Liver (tissue), 9 donors: ENCODE data around the gene IFIT3. TPM values are rescaled to one million over a fixed set of nuclear protein-coding genes. Genes with fewer than 3 reads are reported as not detected.
A peak's percentile ranks its signal among the peaks of the same experiment; 100 is the strongest.

Source experiments
- DNase-seq: peaks from one replicate; pipeline ENCODE4 v3.0.0-alpha.2; 2017; ENCODE audit warnings: low spot score
- H3K27ac ChIP-seq, 2 donors: one replicate each; pipeline ENCODE4 v1.7.0; 2013; ENCODE audit warnings: inconsistent platforms in 2 of 2, low read length in 2 of 2, control low read depth in 1 of 2, low read depth in 1 of 2, mild to moderate bottlenecking in 1 of 2
- H3K27me3 ChIP-seq, 4 donors: one replicate each; pipeline versions ENCODE4 v1.6.1 to v1.7.0; 2013; ENCODE audit warnings: low read length in 3 of 4, inconsistent platforms in 1 of 4, mild to moderate bottlenecking in 1 of 4, moderate library complexity in 1 of 4; ENCODE audit not compliant: control insufficient read depth in 4 of 4, insufficient read depth in 4 of 4
- H3K36me3 ChIP-seq, 4 donors: one replicate each; pipeline versions ENCODE4 v1.6.1 to v1.7.0; 2013; ENCODE audit warnings: low read length in 3 of 4, mild to moderate bottlenecking in 3 of 4, low read depth in 1 of 4, moderate library complexity in 1 of 4; ENCODE audit not compliant: control insufficient read depth in 4 of 4, insufficient read depth in 3 of 4
- H3K4me1 ChIP-seq, 4 donors: one replicate each; pipeline versions ENCODE4 v1.6.1 to v1.7.0; 2013; ENCODE audit warnings: low read length in 3 of 4, mild to moderate bottlenecking in 3 of 4, moderate library complexity in 1 of 4; ENCODE audit not compliant: control insufficient read depth in 4 of 4, insufficient read depth in 4 of 4
- H3K4me3 ChIP-seq, 3 donors: one replicate each; pipeline versions ENCODE4 v1.6.1 to v1.7.0; 2013; ENCODE audit warnings: low read length in 3 of 3, control low read depth in 1 of 3, low read depth in 1 of 3, mild to moderate bottlenecking in 1 of 3
- H3K9ac ChIP-seq, 2 donors: one replicate each; pipeline ENCODE4 v1.7.0; 2013; ENCODE audit warnings: low read length in 2 of 2, mild to moderate bottlenecking in 2 of 2, moderate library complexity in 2 of 2, control low read depth in 1 of 2, low read depth in 1 of 2
- H3K9me3 ChIP-seq, 4 donors: one replicate each; pipeline versions ENCODE4 v1.6.1 to v1.7.0; 2013; ENCODE audit warnings: low read length in 3 of 4; ENCODE audit not compliant: control insufficient read depth in 4 of 4
- EGR1 ChIP-seq, 2 donors: IDR thresholded peaks; 2 replicates each; pipeline ENCODE4 v1.6.1; 2016 to 2018; ENCODE audit warnings: antibody characterized with exemption in 2 of 2, low read depth in 2 of 2
- FOXA1 ChIP-seq: IDR thresholded peaks from 2 replicates; pipeline ENCODE4 v1.6.1; 2016; ENCODE audit warnings: antibody characterized with exemption
- FOXA2 ChIP-seq: IDR thresholded peaks from 2 replicates; pipeline ENCODE4 v1.6.1; 2016; ENCODE audit warnings: antibody characterized with exemption
- GABPA ChIP-seq, 2 donors: IDR thresholded peaks in 1 of 2; conservative IDR thresholded peaks in 1 of 2; 2 replicates each; pipeline ENCODE4 v1.6.1; 2016; ENCODE audit warnings: antibody characterized with exemption in 2 of 2, mild to moderate bottlenecking in 1 of 2, moderate library complexity in 1 of 2
- HNF4A ChIP-seq, 2 donors: conservative IDR thresholded peaks; 2 replicates each; pipeline ENCODE4 v1.6.1; 2016; ENCODE audit warnings: antibody characterized with exemption in 2 of 2, mild to moderate bottlenecking in 2 of 2
- HNF4G ChIP-seq: IDR thresholded peaks from 2 replicates; pipeline ENCODE4 v1.6.1; 2016; ENCODE audit warnings: antibody characterized with exemption
- JUND ChIP-seq, 2 donors: IDR thresholded peaks; 2 replicates each; pipeline ENCODE4 v1.6.1; 2016; ENCODE audit warnings: antibody characterized with exemption in 2 of 2
- NR2F2 ChIP-seq: IDR thresholded peaks from 2 replicates; pipeline ENCODE4 v1.6.1; 2016; ENCODE audit warnings: antibody characterized with exemption
- RAD21 ChIP-seq, 2 donors: IDR thresholded peaks; 2 replicates each; pipeline ENCODE4 v1.6.1; 2016; ENCODE audit warnings: antibody characterized with exemption in 2 of 2, mild to moderate bottlenecking in 2 of 2
- RXRA ChIP-seq, 2 donors: IDR thresholded peaks; 2 replicates each; pipeline ENCODE4 v1.6.1; 2017 to 2018; ENCODE audit warnings: antibody characterized with exemption in 2 of 2, mild to moderate bottlenecking in 1 of 2
- SP1 ChIP-seq: IDR thresholded peaks from 2 replicates; pipeline ENCODE4 v1.6.1; 2018; ENCODE audit warnings: antibody characterized with exemption, mild to moderate bottlenecking
- TAF1 ChIP-seq: conservative IDR thresholded peaks from 2 replicates; pipeline ENCODE4 v1.6.1; 2016; ENCODE audit warnings: antibody characterized with exemption, mild to moderate bottlenecking
- YY1 ChIP-seq: IDR thresholded peaks from 2 replicates; pipeline ENCODE4 v1.6.1; 2016; ENCODE audit warnings: antibody characterized with exemption, mild to moderate bottlenecking
- WGBS: extraction: QIAGEN DNeasy Blood & Tissue Kit; methylation state at CpG from one replicate; pipeline ENCODE4 v1.1.7; 2013; 5-methylcytosine and 5-hydroxymethylcytosine counted together
- polyA plus RNA-seq, 2 donors: library from polyadenylated mRNA; stranded (reverse) in 1 of 2; unstranded in 1 of 2; fragments of 200-250 nt in 1 of 2; fragments of >200 nt in 1 of 2; fragmentation: Nextera tagmentation in 1 of 2; extraction: Ambion mirVana in 1 of 2; gene quantifications; one replicate each; pipeline versions ENCODE4 v1.2.1 to v1.2.3, GENCODE V29; 2013 to 2015
- total RNA-seq, 2 donors: library from RNA; depleted of rRNA; stranded (reverse); fragments of >200 nt; gene quantifications; one replicate each; pipeline ENCODE4 v1.2.3, GENCODE V29; 2014
- TF ChIP-seq, protein P1 (sequence below): IDR thresholded peaks from 2 replicates; pipeline ENCODE4 v1.6.1; 2016; ENCODE audit warnings: antibody characterized with exemption
- TF ChIP-seq, protein P2 (sequence below): IDR thresholded peaks from 2 replicates; pipeline ENCODE4 v1.6.1; 2016; ENCODE audit warnings: antibody characterized with exemption, mild to moderate bottlenecking
- TF ChIP-seq, protein P3 (sequence below): IDR thresholded peaks from 2 replicates; pipeline ENCODE4 v1.6.1; 2016; ENCODE audit warnings: antibody characterized with exemption
- TF ChIP-seq, protein P4 (sequence below): IDR thresholded peaks from 2 replicates; pipeline ENCODE4 v1.6.1; 2016; ENCODE audit warnings: antibody characterized with exemption
- TF ChIP-seq, protein P5 (sequence below): fragments of 150-350 bp; IDR thresholded peaks from 2 replicates; pipeline ENCODE4 v1.5.1; 2017; ENCODE audit warnings: improper control_type of control experiment, low read depth, low read length; ENCODE audit not compliant: missing input control
- donor health status: healthy.
- donor health status: healthy.
- donor health status: healthy.
- donor health status: healthy.
- donor health status: healthy.

IFIT3 gene
- total and polyA plus RNA-seq, 4 donors, result 9.2 to 11.2 (median 10.4) TPM

GRCh38 chr10:89296220-89296648 is 31.6 kb upstream of the IFIT3 start:
- WGBS, result 41% methylated on average over 5 of the region's 5 CpGs
- no peak for TF ChIP-seq TAF1
- no peak for TF ChIP-seq FOXA2
- no peak for TF ChIP-seq YY1
- peak in 1 of 2 donors; percentile 12 for TF ChIP-seq JUND (IDR thresholded peaks at IDR 0.05)
- peak in 1 of 2 donors; percentile 49 for TF ChIP-seq HNF4A (conservative IDR thresholded peaks at IDR 0.05)
- no peak for TF ChIP-seq RAD21 (IDR thresholded peaks at IDR 0.05)
- no peak for TF ChIP-seq EGR1 (IDR thresholded peaks at IDR 0.05; ENCODE audit: low read depth in 2 of 2)
- TF ChIP-seq NR2F2, result no peak
- TF ChIP-seq GABPA (IDR thresholded peaks at IDR 0.05 in 1 of 2, conservative IDR thresholded peaks at IDR 0.05 in 1 of 2), result no peak
- TF ChIP-seq RXRA (IDR thresholded peaks at IDR 0.05), result peak in 1 of 2 donors; percentile 39
- no peak for TF ChIP-seq FOXA1
- TF ChIP-seq, protein P1, sequence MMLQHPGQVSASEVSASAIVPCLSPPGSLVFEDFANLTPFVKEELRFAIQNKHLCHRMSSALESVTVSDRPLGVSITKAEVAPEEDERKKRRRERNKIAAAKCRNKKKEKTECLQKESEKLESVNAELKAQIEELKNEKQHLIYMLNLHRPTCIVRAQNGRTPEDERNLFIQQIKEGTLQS, result no peak
- TF ChIP-seq, protein P2, sequence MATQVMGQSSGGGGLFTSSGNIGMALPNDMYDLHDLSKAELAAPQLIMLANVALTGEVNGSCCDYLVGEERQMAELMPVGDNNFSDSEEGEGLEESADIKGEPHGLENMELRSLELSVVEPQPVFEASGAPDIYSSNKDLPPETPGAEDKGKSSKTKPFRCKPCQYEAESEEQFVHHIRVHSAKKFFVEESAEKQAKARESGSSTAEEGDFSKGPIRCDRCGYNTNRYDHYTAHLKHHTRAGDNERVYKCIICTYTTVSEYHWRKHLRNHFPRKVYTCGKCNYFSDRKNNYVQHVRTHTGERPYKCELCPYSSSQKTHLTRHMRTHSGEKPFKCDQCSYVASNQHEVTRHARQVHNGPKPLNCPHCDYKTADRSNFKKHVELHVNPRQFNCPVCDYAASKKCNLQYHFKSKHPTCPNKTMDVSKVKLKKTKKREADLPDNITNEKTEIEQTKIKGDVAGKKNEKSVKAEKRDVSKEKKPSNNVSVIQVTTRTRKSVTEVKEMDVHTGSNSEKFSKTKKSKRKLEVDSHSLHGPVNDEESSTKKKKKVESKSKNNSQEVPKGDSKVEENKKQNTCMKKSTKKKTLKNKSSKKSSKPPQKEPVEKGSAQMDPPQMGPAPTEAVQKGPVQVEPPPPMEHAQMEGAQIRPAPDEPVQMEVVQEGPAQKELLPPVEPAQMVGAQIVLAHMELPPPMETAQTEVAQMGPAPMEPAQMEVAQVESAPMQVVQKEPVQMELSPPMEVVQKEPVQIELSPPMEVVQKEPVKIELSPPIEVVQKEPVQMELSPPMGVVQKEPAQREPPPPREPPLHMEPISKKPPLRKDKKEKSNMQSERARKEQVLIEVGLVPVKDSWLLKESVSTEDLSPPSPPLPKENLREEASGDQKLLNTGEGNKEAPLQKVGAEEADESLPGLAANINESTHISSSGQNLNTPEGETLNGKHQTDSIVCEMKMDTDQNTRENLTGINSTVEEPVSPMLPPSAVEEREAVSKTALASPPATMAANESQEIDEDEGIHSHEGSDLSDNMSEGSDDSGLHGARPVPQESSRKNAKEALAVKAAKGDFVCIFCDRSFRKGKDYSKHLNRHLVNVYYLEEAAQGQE, result no peak
- TF ChIP-seq SP1, result no peak
- TF ChIP-seq, protein P3, sequence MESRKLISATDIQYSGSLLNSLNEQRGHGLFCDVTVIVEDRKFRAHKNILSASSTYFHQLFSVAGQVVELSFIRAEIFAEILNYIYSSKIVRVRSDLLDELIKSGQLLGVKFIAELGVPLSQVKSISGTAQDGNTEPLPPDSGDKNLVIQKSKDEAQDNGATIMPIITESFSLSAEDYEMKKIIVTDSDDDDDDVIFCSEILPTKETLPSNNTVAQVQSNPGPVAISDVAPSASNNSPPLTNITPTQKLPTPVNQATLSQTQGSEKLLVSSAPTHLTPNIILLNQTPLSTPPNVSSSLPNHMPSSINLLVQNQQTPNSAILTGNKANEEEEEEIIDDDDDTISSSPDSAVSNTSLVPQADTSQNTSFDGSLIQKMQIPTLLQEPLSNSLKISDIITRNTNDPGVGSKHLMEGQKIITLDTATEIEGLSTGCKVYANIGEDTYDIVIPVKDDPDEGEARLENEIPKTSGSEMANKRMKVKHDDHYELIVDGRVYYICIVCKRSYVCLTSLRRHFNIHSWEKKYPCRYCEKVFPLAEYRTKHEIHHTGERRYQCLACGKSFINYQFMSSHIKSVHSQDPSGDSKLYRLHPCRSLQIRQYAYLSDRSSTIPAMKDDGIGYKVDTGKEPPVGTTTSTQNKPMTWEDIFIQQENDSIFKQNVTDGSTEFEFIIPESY, result peak; percentile 14
- TF ChIP-seq, protein P4, sequence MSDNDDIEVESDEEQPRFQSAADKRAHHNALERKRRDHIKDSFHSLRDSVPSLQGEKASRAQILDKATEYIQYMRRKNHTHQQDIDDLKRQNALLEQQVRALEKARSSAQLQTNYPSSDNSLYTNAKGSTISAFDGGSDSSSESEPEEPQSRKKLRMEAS, result peak; percentile 40
- TF ChIP-seq HNF4G, result no peak
- TF ChIP-seq, protein P5, sequence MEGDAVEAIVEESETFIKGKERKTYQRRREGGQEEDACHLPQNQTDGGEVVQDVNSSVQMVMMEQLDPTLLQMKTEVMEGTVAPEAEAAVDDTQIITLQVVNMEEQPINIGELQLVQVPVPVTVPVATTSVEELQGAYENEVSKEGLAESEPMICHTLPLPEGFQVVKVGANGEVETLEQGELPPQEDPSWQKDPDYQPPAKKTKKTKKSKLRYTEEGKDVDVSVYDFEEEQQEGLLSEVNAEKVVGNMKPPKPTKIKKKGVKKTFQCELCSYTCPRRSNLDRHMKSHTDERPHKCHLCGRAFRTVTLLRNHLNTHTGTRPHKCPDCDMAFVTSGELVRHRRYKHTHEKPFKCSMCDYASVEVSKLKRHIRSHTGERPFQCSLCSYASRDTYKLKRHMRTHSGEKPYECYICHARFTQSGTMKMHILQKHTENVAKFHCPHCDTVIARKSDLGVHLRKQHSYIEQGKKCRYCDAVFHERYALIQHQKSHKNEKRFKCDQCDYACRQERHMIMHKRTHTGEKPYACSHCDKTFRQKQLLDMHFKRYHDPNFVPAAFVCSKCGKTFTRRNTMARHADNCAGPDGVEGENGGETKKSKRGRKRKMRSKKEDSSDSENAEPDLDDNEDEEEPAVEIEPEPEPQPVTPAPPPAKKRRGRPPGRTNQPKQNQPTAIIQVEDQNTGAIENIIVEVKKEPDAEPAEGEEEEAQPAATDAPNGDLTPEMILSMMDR, result no peak
- no peaks in the 10 kb centered on the region for H3K9me3 ChIP-seq
- peaks cover 3 to 16% (median 13%) of the 10 kb centered on the region in 4 donors for H3K4me1 ChIP-seq
- H3K27ac ChIP-seq, result peak overlapping the region; percentile 72 to 87
- H3K27me3 ChIP-seq, result no peaks in the 10 kb centered on the region
- no peak overlapping the region for H3K9ac ChIP-seq
- DNase-seq, result no peak
- no peak overlapping the region for H3K4me3 ChIP-seq
- H3K36me3 ChIP-seq, result no peaks in the 10 kb centered on the region
